ENCODE measurements around the gene ITSN1. TPM values are rescaled to one million over a fixed set of nuclear protein-coding genes. Genes with fewer than 3 reads are reported as not detected.

Gene ITSN1
- total RNA-seq, 2 donors from 2014 or later: 15.0 to 47.5 TPM

DNA sequence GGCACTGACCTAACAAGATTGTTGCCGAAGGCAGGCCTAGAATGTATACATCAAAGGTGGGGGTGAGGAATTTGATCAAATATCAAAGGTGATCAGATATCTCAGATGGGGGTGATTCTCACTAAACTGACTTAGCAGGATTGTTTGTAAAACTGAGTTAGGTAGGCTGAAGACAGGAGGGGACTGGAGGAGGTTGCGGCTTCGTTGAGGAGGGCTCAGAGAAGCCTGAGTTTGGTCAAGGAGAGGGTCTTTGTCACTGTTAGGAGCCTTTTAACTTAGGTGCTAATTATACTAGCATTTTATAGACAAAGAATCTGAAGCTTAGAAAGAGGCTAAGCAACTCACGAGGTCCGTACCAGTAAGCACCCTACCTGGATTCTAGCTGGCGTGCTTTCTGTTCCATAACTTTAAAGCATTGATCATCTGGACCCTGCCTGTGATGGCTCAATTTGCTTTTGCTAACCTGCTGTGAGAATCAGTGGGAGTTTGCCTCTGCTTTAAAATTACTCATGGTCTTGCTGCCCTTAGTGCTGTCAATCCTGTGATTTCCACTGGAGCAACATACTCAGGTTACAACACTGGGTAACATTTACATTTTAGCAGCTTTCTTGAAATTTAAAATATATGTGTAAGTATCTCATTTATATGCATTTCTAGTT, 49.8 kb downstream of the ITSN1 start:
- intact Hi-C loops (cut with DNase I): no loop called here
- no peak overlapping the region for H3K27ac ChIP-seq
- H3K36me3 ChIP-seq (replicated peaks in 1 of 2; ENCODE audit: insufficient read depth in 1 of 2, low read depth in 2 of 2): no peaks in the 10 kb centered on the region
- no peaks in the 10 kb centered on the region for H3K27me3 ChIP-seq
- no peak for ATAC-seq
- TF ChIP-seq, protein P1, sequence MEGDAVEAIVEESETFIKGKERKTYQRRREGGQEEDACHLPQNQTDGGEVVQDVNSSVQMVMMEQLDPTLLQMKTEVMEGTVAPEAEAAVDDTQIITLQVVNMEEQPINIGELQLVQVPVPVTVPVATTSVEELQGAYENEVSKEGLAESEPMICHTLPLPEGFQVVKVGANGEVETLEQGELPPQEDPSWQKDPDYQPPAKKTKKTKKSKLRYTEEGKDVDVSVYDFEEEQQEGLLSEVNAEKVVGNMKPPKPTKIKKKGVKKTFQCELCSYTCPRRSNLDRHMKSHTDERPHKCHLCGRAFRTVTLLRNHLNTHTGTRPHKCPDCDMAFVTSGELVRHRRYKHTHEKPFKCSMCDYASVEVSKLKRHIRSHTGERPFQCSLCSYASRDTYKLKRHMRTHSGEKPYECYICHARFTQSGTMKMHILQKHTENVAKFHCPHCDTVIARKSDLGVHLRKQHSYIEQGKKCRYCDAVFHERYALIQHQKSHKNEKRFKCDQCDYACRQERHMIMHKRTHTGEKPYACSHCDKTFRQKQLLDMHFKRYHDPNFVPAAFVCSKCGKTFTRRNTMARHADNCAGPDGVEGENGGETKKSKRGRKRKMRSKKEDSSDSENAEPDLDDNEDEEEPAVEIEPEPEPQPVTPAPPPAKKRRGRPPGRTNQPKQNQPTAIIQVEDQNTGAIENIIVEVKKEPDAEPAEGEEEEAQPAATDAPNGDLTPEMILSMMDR (IDR thresholded peaks at IDR 0.05): no peak
- TF ChIP-seq POLR2A (IDR thresholded peaks at IDR 0.05): no peak
- H3K4me1 ChIP-seq: no peaks in the 10 kb centered on the region
- no peak for DNase-seq
- no peaks in the 10 kb centered on the region for H3K9me3 ChIP-seq
- WGBS, 2 donors: 93 to 94% methylated on average over 6 of the region's 6 CpGs
- H3K4me3 ChIP-seq: no peak overlapping the region

GRCh38 chr21:33695813-33696212, 53.5 kb downstream of the ITSN1 start:
- Histone ChIP-seq H3K4me3 (no peak overlapping the region), H3K4me1 (no peaks in the 10 kb centered on the region), H3K27ac (no peak overlapping the region), H3K27me3 (no peaks in the 10 kb centered on the region), H3K9me3 (no peaks in the 10 kb centered on the region), H3K36me3 (replicated peaks in 1 of 2; ENCODE audit: insufficient read depth in 1 of 2, low read depth in 2 of 2) (no peaks in the 10 kb centered on the region)
- 58 to 61% methylated on average over 2 of the region's 2 CpGs for WGBS, 2 donors
- TF ChIP-seq POLR2A (IDR thresholded peaks at IDR 0.05): no peak
- TF ChIP-seq, protein P1 (IDR thresholded peaks at IDR 0.05): no peak
- DNase-seq (no peak), ATAC-seq (no peak)
- intact Hi-C loops (cut with DNase I): no loop called here

- ATAC-seq (no peak), DNase-seq (no peak)
- no peaks in the 10 kb centered on the region for H3K4me1 ChIP-seq
- WGBS, 2 donors: 70 to 76% methylated on average over 5 of the region's 5 CpGs
- H3K27ac ChIP-seq: no peak overlapping the region
- H3K27me3 ChIP-seq: no peaks in the 10 kb centered on the region
- no peaks in the 10 kb centered on the region for H3K36me3 ChIP-seq (replicated peaks in 1 of 2; ENCODE audit: insufficient read depth in 1 of 2, low read depth in 2 of 2)
- no peak overlapping the region for H3K4me3 ChIP-seq
- intact Hi-C loops (cut with DNase I): no loop called here
- TF ChIP-seq, protein P1 (IDR thresholded peaks at IDR 0.05): no peak
- no peak for TF ChIP-seq POLR2A (IDR thresholded peaks at IDR 0.05)
- no peaks in the 10 kb centered on the region for H3K9me3 ChIP-seq
Observed at GRCh38 chr21:33696465-33696864, 54.2 kb downstream of the ITSN1 start.

GRCh38 chr21:33698087-33698860, 56.0 kb downstream of the ITSN1 start:
- Histone ChIP-seq H3K4me1 (no peaks in the 10 kb centered on the region), H3K4me3 (no peak overlapping the region), H3K27me3 (no peaks in the 10 kb centered on the region), H3K27ac (no peak overlapping the region), H3K36me3 (replicated peaks in 1 of 2; ENCODE audit: insufficient read depth in 1 of 2, low read depth in 2 of 2) (no peaks in the 10 kb centered on the region), H3K9me3 (no peaks in the 10 kb centered on the region)
- DNase-seq (no peak), ATAC-seq (no peak)
- WGBS, 2 donors: 83 to 89% methylated on average over 3 of the region's 3 CpGs
- TF ChIP-seq, protein P1 (IDR thresholded peaks at IDR 0.05): no peak
- TF ChIP-seq POLR2A (IDR thresholded peaks at IDR 0.05): no peak
- intact Hi-C loops (cut with DNase I): no loop called here

Measured in body of pancreas (tissue), 4 donors.